Thyroid gland (tissue), 4 donors: ENCODE measurements around the gene UBE2QL1. TPM values are rescaled to one million over a fixed set of nuclear protein-coding genes. Genes with fewer than 3 reads are reported as not detected.

Experiments
- DNase-seq, 2 donors: peaks; one replicate each; pipeline ENCODE4 v3.0.0-alpha.2; 2019
- H3K27ac ChIP-seq, 3 donors: fragments of 200-600 bp; sonication (generic); 1 replicate in 2 of 3; 2 replicates in 1 of 3; pipeline ENCODE4 v1.5.1; 2016 to 2019; ENCODE audit warnings: mild to moderate bottlenecking in 1 of 3, moderate library complexity in 1 of 3
- H3K27me3 ChIP-seq: fragments of 200-600 bp; sonication (generic); one replicate; pipeline ENCODE4 v1.5.1; 2019
- H3K36me3 ChIP-seq, 2 donors: fragments of 200-600 bp; sonication (generic); one replicate each; pipeline ENCODE4 v1.5.1; 2016 to 2019
- H3K4me1 ChIP-seq, 2 donors: fragments of 200-600 bp; sonication (generic); one replicate each; pipeline ENCODE4 v1.5.1; 2017 to 2019
- H3K4me3 ChIP-seq, 3 donors: fragments of 200-600 bp; sonication (generic); replicated peaks in 1 of 3; 1 replicate in 2 of 3; 2 replicates in 1 of 3; pipeline ENCODE4 v1.5.1; 2016; ENCODE audit warnings: mild to moderate bottlenecking in 1 of 3
- H3K9me3 ChIP-seq: fragments of 200-600 bp; sonication (generic); one replicate; pipeline ENCODE4 v1.5.1; 2017
- CTCF ChIP-seq, 6 experiments: fragments of 200-600 bp in 3 of 6; fragments of 450-650 bp in 3 of 6; sonication (generic) in 3 of 6; IDR thresholded peaks; one replicate each; pipeline ENCODE4 v1.5.1; 2016 to 2019; ENCODE audit warnings: antibody characterized with exemption in 6 of 6, mild to moderate bottlenecking in 2 of 6, inconsistent platforms in 1 of 6, moderate library complexity in 1 of 6
- POLR2A ChIP-seq, 2 donors: fragments of 450-650 bp; IDR thresholded peaks; one replicate each; pipeline ENCODE4 v1.6.1; 2017; ENCODE audit warnings: antibody characterized with exemption in 2 of 2, mild to moderate bottlenecking in 2 of 2, moderate library complexity in 1 of 2
- WGBS, 2 donors: methylation state at CpG; one replicate each; pipeline ENCODE4 v1.1.5; 2017; 5-methylcytosine and 5-hydroxymethylcytosine counted together
- intact Hi-C: fragments of 100-400 bp; cut with DNase I; formaldehyde crosslinking; loops from one replicate; pipeline ENCODE4 v1.15.1; 2023
- total RNA-seq, 4 donors: library from RNA; depleted of rRNA; stranded (reverse); fragments of >200 nt; gene quantifications; one replicate each; pipeline ENCODE4 v1.2.3, GENCODE V29; 2016

Gene UBE2QL1
- total RNA-seq, 4 donors from 2014 or later: 2.0 to 4.0 (median 2.6) TPM

- 93 to 98% methylated on average over 1 of the region's 1 CpG for WGBS, 2 donors
- Histone ChIP-seq H3K4me3 (no peak overlapping the region), H3K4me1 (no peaks in the 10 kb centered on the region), H3K36me3 (no peaks in the 10 kb centered on the region), H3K27ac (no peak overlapping the region), H3K27me3 (no peaks in the 10 kb centered on the region), H3K9me3 (no peaks in the 10 kb centered on the region)
- no peak for DNase-seq
- intact Hi-C loops: no loop called here
- no peak for TF ChIP-seq POLR2A (IDR thresholded peaks at IDR 0.05)
- no peak for TF ChIP-seq CTCF (IDR thresholded peaks at IDR 0.05)
These were observed 90.4 kb downstream of the UBE2QL1 start for GRCh38 chr5:6539060-6539459.

GRCh38 chr5:6540111-6540827, 91.6 kb downstream of the UBE2QL1 start:
- H3K36me3 ChIP-seq: no peaks in the 10 kb centered on the region
- no peaks in the 10 kb centered on the region for H3K9me3 ChIP-seq
- no peak overlapping the region for H3K27ac ChIP-seq
- no peak overlapping the region for H3K4me3 ChIP-seq
- no peak for DNase-seq
- intact Hi-C loops: no loop called here
- no peak for TF ChIP-seq CTCF (IDR thresholded peaks at IDR 0.05)
- no peak for TF ChIP-seq POLR2A (IDR thresholded peaks at IDR 0.05)
- WGBS, 2 donors: 78 to 87% methylated on average over 6 of the region's 6 CpGs
- H3K4me1 ChIP-seq: peaks cover 0 to 2% of the 10 kb centered on the region in 2 donors
- H3K27me3 ChIP-seq: no peaks in the 10 kb centered on the region

GRCh38 chr5:6541256-6542013, 92.8 kb downstream of the UBE2QL1 start:
- 79 to 89% methylated on average over 5 of the region's 5 CpGs for WGBS, 2 donors
- H3K4me1 ChIP-seq: peaks cover 0 to 10% of the 10 kb centered on the region in 2 donors
- H3K27ac ChIP-seq: no peak overlapping the region
- no peaks in the 10 kb centered on the region for H3K27me3 ChIP-seq
- H3K4me3 ChIP-seq: no peak overlapping the region
- TF ChIP-seq POLR2A (IDR thresholded peaks at IDR 0.05) (no peak), CTCF (IDR thresholded peaks at IDR 0.05) (no peak)
- intact Hi-C loops: no loop called here
- no peak for DNase-seq
- H3K36me3 ChIP-seq: no peaks in the 10 kb centered on the region
- no peaks in the 10 kb centered on the region for H3K9me3 ChIP-seq

DNA sequence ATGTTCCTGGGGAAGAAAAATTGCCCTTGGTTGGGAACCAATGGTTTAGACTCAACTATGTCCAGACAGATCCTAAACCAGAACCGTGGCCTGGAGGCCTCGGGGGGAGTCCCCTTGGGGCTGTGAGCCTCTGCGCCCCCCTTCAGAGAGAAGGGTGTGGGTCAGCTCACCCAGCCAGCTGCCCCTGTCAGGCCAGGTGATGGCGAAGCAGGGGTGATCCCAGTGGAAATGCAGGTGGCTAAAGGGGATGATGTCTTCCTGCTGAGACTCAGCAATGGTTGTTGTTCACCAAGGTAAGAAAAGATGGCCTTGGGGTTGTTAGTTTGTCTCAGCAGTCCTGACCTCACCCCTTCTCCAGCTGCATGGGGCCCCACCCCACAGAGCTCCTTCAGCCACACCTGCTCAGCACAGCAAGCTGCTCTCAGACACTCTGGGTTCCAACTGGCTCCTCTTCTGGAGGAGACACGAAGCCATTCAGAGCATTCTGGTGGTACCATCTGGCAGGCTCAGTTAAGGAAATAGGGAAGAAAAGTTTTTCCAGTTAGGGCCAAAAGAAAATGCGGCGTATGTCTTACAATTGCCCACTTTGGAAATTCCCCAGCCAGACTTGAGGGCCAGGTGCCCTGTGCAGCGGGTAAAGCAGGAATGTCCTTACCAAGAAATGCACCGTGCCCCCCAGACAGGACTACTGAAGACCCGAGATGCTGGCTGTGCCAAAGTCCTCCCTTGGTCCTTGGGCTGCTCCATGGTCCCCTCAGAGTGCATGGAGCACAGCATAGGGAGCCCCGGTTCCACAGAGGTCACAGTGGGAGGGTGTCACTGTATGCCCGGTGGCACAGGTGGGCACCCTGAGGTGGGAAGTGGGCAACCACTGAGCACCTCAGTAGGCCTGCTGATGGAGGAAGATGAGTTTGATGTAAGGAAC, 94.0 kb downstream of the UBE2QL1 start:
- 90% methylated on average over 11 to 12 of the region's 12 CpGs for WGBS, 2 donors
- intact Hi-C loops: no loop called here
- no peak for TF ChIP-seq POLR2A (IDR thresholded peaks at IDR 0.05)
- no peak for TF ChIP-seq CTCF (IDR thresholded peaks at IDR 0.05)
- no peak for DNase-seq
- Histone ChIP-seq H3K4me3 (no peak overlapping the region), H3K4me1 (peaks cover 0 to 10% of the 10 kb centered on the region in 2 donors), H3K9me3 (no peaks in the 10 kb centered on the region), H3K27me3 (no peaks in the 10 kb centered on the region), H3K36me3 (no peaks in the 10 kb centered on the region), H3K27ac (no peak overlapping the region)
